SK-N-MC (cell line): ENCODE results near the gene RALGAPA1.

ENCODE experiments used
- EZH2 ChIP-seq: fragments of 200-600 bp; sonication (generic); IDR thresholded peaks from one replicate; pipeline ENCODE4 v1.6.1; 2017; ENCODE audit warnings: antibody characterized with exemption
- POLR2AphosphoS5 ChIP-seq: IDR thresholded peaks from 2 replicates; pipeline ENCODE4 v1.6.1; 2012; ENCODE audit warnings: mild to moderate bottlenecking, low read depth, low read length, borderline replicate concordance

DNA sequence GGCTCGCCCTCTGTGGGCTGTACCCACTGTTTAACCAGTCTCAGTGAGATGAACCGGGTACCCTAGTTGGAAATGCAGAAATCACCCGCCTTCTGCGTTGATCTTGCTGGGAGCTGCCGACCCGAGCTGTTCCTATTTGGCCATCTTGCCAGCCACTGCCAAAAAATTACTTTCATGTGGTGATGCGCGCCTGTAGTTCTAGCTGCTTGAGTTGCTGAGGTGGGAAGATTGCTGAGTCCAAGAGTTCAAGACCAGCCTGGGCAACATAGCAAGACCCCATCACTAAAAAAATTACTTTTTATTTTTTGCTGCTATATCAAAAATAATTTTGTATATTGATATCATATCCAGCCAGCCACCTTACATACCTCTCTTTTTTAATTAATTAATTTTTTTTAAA is 35.4 kb upstream of the RALGAPA1 start:
- TF ChIP-seq EZH2 (no peak), POLR2AphosphoS5 (no peak)
